Suprapubic skin (tissue), 3 donors: Measurements from ENCODE around the gene KCNG1.

Experiments
- POLR2AphosphoS5 ChIP-seq, 3 donors: sonication (generic); formaldehyde crosslinking; IDR thresholded peaks; one replicate each; pipeline ENCODE4 v1.6.1; 2017; ENCODE audit warnings: antibody characterized with exemption in 3 of 3
- TF ChIP-seq, protein P1 (sequence below), 2 donors: fragments of 200-600 bp in 1 of 2; fragments of 450-650 bp in 1 of 2; sonication (generic) in 1 of 2; IDR thresholded peaks; one replicate each; pipeline ENCODE4 v1.5.1; 2016 to 2019; ENCODE audit warnings: antibody characterized with exemption in 2 of 2, mild to moderate bottlenecking in 1 of 2, moderate library complexity in 1 of 2

DNA sequence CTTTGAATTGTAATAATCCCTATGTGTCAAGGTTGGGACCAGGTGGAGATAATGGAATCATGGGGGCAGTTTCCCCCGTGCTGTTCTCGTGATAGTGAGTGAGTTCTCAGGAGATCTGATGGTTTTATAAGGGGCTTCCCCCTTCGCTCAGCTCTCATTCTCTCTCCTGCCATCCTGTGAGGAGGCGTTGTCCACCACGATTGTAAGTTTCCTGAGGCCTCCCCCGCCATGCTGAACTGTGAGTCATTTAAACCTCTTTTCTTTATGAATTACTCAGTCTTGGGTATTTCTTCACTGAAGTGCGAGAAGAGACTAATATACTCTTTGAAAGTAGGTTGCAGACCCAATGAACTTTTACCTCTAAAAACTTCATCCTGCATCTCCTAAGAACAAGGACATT, 39.2 kb upstream of the KCNG1 start:
- TF ChIP-seq, protein P1, sequence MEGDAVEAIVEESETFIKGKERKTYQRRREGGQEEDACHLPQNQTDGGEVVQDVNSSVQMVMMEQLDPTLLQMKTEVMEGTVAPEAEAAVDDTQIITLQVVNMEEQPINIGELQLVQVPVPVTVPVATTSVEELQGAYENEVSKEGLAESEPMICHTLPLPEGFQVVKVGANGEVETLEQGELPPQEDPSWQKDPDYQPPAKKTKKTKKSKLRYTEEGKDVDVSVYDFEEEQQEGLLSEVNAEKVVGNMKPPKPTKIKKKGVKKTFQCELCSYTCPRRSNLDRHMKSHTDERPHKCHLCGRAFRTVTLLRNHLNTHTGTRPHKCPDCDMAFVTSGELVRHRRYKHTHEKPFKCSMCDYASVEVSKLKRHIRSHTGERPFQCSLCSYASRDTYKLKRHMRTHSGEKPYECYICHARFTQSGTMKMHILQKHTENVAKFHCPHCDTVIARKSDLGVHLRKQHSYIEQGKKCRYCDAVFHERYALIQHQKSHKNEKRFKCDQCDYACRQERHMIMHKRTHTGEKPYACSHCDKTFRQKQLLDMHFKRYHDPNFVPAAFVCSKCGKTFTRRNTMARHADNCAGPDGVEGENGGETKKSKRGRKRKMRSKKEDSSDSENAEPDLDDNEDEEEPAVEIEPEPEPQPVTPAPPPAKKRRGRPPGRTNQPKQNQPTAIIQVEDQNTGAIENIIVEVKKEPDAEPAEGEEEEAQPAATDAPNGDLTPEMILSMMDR (IDR thresholded peaks at IDR 0.05) = no peak
- no peak for TF ChIP-seq POLR2AphosphoS5 (IDR thresholded peaks at IDR 0.05)
